GM21423 (cell line): Measurements from ENCODE around the gene HBM.
"Not testable (repeated sequence)": the region's sequence is repeated elsewhere in the genome, so short reads cannot be mapped to it uniquely, and the experiment has no call there.

Source experiments
- ATAC-seq: cut with Tn5 transposase; IDR thresholded peaks from one replicate; pipeline ENCODE4 v1.9.1; 2021; ENCODE audit warnings: mild to moderate bottlenecking, moderate library complexity; ENCODE audit not compliant: unreplicated experiment

The HBM gene

DNA sequence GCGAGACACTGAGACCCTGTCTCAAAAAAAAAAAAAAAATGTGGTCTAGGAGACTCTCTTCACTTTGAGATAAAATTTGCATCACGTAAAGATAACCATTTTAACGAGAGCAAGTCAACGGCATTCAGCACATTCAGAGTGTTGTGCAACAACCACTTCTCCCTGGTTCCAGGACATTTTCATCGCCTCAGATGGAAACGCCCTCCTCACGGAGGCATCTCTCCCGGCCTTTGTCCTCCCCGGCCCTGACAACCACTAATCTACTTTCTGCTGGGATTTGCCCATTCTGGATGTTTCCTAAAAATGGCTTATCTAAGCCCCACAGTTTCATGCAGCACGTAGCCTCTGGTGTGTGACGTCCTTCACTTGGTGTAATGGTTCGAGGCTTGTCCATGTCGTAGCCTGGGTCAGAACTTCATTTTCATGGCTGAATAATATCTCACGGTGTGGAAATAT lies 21.0 kb upstream of the HBM start:
- ATAC-seq: no peak

DNA sequence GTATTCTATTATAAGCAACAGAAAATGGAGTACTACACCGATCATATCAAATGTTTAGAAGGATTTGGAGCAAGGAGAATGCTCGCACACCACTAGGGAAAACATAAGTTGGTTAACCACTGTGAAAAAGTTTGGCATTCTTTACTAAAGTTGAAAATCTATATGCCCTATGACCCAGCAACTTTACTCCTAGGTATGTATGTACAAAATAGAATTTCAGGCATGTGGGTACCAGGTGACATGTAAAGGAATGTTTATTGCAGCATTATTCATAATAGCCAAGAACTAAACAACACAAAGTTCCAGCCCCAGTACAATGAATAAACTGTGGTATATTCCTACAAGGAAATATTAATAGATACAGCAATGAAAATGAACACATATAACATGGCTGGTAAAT lies 19.1 kb upstream of the HBM start:
- no peak for ATAC-seq

DNA sequence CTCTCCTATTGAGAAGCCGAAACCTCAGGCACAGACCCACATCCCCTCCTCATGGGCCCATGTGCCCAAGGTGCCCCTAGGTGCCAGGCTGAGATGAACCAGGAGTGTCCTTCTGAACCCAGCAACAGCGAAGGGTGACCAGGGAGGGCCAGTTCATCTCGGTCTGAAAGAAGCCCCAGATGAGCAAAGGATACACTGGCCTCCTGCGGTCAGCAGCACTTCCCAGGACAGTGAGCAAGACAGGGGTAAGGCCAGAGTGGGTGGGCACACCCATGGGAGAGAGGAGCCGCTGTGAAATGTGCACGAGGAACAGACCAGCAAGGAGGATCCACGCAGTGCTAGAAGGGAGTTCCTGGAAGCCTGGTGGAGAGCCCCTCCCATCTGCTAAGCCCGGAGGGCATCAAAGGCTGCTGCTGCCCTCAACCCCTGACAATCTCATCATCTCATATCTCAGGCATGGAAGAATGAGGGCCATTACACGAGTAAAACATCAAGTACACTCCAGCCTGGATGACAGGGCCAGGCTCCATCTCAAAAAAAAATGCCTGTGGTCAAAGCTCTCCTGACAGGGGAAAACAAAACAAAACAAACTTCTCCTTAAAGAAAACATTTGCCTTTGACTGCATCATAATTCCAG lies 16.6 kb upstream of the HBM start:
- ATAC-seq: no peak

- ATAC-seq: no peak
These were observed 13.3 kb upstream of the HBM start, which contains the start of gene HBZ for GRCh38 chr16:152141-153128. HBZ (plus strand) TSS chr16:152644; CDS start chr16:152910, 266 bp downstream.

DNA sequence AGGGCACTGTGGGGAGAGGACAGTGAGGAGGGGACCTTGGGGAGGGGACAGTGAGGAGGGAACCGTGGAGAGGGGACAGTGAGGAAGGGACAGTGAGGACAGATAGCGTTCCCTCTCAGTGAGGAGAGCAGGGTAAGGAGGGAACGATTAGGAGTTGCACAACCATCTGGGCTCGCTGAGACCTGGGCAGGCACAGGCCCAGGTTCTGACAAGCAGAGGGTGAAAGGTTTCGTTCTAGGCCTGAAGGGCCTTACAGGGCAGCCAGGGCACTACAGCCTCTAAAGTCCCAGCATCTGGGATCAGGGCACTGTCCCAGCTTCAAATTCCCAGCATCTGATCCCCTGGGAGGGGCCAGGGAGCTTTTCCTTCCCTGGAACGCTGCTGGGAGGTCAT lies 12.7 kb upstream of the HBM start:
- ATAC-seq: not testable (repeated sequence)

- ATAC-seq: not testable (repeated sequence)
These were observed 12.1 kb upstream of the HBM start for GRCh38 chr16:153550-154216.

DNA sequence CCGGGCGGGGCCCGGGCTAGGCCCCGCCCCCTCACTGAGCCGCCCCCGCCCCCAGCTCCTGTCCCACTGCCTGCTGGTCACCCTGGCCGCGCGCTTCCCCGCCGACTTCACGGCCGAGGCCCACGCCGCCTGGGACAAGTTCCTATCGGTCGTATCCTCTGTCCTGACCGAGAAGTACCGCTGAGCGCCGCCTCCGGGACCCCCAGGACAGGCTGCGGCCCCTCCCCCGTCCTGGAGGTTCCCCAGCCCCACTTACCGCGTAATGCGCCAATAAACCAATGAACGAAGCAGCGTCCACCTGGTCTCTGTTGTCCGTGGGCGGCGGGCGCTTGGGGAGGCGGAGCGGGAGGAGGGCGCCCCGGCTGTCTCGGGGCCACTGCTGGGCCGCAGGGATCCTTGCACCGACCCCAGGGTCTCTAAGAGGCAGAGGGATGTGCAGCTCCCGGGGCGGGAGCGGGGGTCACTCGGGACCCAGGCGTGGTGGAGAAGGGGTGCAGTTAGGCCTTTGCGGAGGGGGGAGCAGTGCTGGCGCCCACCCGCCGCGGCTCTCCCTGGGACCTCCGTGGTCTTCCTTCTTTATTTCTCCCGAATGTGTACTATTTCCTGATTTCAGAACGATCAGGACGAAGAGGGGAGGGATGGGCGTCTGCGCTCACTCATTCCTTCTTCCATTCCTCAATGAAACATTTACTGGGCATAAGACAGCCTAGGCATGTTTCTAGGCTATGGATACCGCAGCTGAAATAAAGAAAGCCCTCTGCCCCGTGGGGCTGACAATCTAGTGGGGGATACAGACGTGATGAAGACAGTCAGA lies 11.4 kb upstream of the HBM start:
- no peak for ATAC-seq

DNA sequence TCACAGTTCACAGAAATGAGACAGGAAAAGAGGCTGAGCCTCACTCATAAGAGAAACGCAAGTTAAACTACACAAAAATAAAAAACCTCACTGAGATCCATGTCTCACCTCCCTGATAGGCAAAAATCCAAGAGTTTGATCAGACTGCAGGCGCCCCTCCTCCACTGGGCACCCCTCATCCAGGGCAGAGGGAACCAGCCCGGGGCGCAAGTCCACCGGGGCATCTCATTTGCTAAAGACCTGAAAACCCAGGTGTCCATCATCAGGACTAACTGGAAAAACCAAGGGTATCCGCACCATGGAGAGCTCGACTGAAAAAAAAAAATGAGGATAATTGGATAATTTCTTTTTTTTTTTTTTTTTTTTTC lies 10.8 kb upstream of the HBM start:
- no peak for ATAC-seq

DNA sequence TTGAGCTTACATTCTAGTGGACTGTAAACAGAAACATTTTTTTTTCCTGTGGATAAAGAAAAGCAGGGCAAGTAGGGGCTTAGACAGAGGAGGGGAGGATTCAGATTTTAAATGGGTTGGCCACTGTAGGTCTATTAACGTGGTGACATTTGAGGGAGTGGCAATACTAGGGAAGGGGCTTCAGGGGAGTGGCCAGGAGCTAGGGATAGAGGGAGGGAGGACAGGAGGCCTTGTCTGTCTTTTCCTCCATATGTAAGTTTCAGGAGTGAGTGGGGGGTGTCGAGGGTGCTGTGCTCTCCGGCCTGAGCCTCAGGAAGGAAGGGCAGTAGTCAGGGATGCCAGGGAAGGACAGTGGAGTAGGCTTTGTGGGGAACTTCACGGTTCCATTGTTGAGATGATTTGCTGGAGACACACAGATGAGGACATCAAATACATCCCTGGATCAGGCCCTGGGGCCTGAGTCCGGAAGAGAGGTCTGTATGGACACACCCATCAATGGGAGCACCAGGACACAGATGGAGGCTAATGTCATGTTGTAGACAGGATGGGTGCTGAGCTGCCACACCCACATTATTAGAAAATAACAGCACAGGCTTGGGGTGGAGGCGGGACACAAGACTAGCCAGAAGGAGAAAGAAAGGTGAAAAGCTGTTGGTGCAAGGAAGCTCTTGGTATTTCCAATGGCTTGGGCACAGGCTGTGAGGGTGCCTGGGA lies 6.5 kb upstream of the HBM start:
- ATAC-seq: no peak

DNA sequence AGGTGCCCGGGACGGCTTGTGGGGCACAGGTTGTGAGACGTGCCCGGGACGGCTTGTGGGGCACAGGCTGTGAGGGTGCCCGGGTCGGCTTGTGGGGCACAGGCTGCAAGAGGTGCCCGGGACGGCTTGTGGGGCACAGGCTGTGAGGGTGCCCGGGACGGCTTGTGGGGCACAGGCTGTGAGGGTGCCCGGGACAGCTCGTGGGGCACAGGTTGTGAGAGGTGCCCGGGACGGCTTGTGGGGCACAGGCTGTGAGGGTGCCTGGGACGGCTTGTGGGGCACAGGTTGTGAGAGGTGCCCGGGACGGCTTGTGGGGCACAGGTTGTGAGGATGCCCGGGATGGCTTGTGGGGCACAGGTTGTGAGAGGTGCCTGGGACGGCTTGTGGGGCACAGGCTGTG lies 5.5 kb upstream of the HBM start:
- ATAC-seq: not testable (repeated sequence)

DNA sequence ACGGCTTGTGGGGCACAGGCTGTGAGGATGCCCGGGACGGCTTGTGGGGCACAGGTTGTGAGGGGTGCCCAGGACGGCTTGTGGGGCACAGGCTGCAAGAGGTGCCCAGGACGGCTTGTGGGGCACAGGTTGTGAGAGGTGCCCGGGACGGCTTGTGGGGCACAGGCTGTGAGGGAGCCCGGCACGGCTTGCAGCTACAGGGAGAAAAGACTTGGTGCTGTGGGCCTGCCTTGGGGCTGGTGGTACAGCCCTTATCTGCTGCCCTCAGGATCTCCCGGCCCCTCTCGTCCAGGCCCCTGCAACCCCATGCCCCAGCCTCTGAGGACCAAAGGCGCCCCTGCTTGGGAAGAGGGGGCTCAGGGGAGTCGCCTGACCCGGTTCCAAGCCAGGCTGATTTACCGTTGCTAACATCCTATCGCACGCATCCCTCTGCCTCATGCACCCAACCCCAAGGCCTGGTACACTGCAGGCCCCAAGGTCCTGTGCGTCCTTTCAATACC lies 5.0 kb upstream of the HBM start:
- ATAC-seq: no peak

DNA sequence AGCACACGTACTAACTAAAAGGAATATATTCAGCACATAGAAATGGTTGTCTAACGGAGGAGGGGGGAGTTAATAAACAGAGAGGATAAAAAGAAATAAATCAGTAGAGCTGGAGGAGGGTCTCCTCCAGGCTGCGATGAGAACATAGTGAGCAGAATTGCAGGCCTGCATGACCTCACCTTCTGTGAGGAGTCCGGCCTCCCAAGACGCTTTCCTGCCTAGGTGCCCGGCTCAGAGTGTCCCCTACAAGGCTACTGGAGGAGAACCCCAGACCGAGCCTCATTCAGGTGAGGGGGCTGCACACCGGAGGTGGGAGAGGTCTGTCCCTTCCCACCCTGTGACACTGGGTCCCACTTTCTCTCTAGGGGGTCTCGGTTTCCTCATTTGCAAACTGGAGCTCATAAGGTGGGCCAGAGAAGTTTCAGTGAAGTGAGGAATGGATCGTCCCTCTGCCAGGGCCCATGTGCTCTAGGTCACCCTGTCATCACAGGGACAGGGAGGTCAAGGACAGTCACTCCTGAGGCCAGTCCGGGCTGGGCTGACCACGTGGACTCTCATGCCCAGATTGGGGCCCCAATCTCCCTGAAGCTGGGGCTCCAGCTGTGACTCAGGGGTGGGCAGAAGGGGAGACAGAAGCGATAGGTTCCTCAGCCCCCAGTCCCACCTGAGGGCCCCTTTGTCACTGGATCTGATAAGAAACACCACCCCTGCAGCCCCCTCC lies 3.3 kb upstream of the HBM start:
- no peak for ATAC-seq

- not testable (repeated sequence) for ATAC-seq
These were observed 2.6 kb upstream of the HBM start for GRCh38 chr16:163139-163538.

DNA sequence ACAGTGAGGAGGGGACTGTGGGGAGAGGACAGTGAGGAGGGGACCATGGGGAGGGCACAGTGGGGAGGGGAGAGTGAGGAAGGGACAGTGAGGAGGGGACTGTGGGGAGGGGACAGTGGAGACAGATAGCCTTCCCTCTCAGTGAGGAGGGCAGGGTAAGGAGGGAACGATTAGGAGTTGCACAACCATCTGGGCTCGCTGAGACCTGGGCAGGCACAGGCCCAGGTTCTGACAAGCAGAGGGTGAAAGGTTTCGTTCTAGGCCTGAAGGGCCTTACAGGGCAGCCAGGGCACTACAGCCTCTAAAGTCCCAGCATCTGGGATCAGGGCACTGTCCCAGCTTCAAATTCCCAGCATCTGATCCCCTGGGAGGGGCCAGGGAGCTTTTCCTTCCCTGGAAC lies 2.1 kb upstream of the HBM start:
- not testable (repeated sequence) for ATAC-seq

DNA sequence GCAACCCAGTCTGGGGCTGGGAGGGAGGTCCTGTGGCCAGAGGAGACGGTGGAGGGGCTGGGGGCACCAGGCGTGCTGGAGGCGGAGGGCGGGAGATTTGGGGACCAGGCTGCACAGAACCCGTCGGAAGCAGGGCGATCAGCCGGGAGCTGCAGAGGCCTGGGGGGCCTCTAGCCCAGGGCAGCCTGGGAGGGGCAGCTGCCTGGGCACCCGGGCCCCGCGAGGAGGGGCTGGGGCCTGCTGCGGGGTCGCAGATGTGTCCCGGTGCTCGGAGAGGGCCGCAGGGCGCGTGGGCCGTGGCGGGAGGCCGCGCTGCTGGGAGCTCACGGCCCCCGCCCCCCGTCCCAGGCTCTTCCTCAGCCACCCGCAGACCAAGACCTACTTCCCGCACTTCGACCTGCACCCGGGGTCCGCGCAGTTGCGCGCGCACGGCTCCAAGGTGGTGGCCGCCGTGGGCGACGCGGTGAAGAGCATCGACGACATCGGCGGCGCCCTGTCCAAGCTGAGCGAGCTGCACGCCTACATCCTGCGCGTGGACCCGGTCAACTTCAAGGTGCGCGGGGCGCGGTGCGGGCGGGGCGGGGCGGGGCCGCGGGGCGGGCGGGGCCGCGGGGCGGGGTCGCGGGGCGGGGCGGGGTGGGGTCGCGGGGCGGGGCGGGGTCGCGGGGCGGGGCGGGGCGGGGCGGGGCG lies 1.5 kb upstream of the HBM start:
- ATAC-seq: not testable (repeated sequence)

GRCh38 chr16:164827-165538 lies 795 bp upstream of the HBM start:
- ATAC-seq: no peak

DNA sequence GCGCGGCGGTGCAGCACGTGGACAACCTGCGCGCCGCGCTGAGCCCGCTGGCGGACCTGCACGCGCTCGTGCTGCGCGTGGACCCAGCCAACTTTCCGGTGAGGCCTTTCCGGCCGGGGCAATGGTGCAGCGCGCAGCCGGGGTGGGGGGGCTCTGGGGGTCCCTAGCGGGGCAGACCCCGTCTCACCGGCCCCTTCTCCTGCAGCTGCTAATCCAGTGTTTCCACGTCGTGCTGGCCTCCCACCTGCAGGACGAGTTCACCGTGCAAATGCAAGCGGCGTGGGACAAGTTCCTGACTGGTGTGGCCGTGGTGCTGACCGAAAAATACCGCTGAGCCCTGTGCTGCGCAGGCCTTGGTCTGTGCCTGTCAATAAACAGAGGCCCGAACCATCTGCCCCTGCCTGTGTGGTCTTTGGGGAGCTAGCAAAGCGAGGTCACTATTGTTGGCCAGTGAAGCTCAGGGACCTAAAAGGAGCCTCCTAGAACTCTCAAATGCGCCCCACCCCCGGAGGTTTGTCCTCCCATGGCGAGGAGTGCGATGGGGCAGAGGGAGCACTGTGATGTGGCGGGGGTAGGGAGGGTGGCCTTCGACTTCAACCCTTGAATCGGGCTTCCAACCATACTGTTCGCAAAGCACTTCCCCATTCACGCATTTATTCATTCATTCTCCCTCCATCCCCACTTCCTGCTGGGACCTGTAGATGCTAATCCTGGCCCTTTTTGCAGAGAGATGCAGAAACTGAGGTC lies 770 bp downstream of the HBM start:
- no peak for ATAC-seq
